GM10266 (cell line): ENCODE results near the gene APCDD1.
A peak's percentile ranks its signal among the peaks of the same experiment; 100 is the strongest.

Source experiments
- DNase-seq: peaks from one replicate; pipeline ENCODE4 v3.0.0; 2012; ENCODE audit errors: extremely low spot score
- CTCF ChIP-seq: IDR thresholded peaks from 2 replicates; pipeline ENCODE4 v1.5.1; 2012; ENCODE audit warnings: mild to moderate bottlenecking, low read depth; ENCODE audit not compliant: control insufficient read depth, insufficient read depth; ENCODE audit errors: missing control alignments

APCDD1 gene

GRCh38 chr18:10453806-10454680 is at the start of gene APCDD1:
Gene APCDD1 (plus strand): TSS chr18:10454635. CDS start chr18:10454982, 347 bp downstream.
- DNase-seq: peak; percentile 47
- no peak for TF ChIP-seq CTCF

DNA sequence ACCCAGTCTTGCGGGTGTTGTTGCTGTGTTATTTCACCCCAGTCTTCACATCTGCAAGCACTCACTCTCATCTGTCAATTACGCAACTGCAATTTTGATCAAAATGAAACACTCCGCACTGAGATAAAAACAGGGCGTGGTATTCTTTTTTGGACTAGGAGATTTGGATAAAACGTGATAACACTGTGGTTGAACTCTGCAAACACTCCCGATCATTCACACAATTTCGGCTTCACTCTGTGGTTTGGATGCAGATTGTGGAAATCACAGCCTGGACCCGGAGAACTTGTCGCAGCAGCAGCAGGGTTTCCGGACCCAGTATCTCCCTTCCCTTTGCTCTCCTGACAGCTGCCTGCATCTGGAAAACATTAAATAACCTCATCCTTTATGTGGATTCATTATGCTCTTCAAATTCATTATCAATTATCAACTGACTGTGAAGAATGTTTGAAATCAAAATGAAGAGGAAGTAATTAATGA is 49.4 kb upstream of the APCDD1 start:
- DNase-seq: no peak
- TF ChIP-seq CTCF: no peak

- DNase-seq: no peak
- TF ChIP-seq CTCF: no peak
Measured at GRCh38 chr18:10405816-10406663, 48.4 kb upstream of the APCDD1 start.

DNA sequence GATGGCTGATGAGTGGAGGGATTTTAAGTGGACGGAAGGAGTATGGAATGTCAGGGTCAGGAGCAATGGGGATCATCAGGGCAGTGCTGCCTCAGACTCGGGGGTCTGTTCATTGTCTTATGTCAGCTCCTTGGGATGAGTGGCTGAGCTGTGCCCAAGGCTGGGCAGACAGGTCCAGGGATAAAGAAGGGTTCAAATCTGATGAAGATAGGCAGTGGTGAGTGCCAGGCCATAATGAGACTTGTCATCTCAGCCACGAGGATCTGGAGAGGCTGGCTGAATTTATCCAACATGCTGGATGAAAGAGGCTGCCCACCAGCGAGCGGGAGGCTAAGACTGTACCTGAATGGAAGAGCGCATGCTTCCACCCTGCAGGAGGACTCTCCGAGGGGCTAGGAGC is 46.3 kb upstream of the APCDD1 start:
- DNase-seq: no peak
- TF ChIP-seq CTCF: no peak

- no peak for TF ChIP-seq CTCF
- no peak for DNase-seq
Measured at GRCh38 chr18:10409041-10409440, 45.4 kb upstream of the APCDD1 start.

- TF ChIP-seq CTCF: no peak
- DNase-seq: no peak
Measured at GRCh38 chr18:10410472-10411308, 43.7 kb upstream of the APCDD1 start.
